ENCODE results near the gene ISL2. TPM values are rescaled to one million over a fixed set of nuclear protein-coding genes. Genes with fewer than 3 reads are reported as not detected.

The ISL2 gene
- total RNA-seq, 2 donors from 2014 or later: 0.51 to 0.66 TPM

- TF ChIP-seq CTCF (conservative IDR thresholded peaks at IDR 0.05): no peak
- no peak for DNase-seq
- no peak overlapping the region for H3K27ac ChIP-seq (ENCODE audit: low read depth, low read length)
- peak overlapping the region; percentile 10 for H3K27ac Mint-ChIP-seq
- no peaks in the 10 kb centered on the region for H3K4me1 ChIP-seq (ENCODE audit: control insufficient read depth, insufficient read depth, low read length)
- no peak overlapping the region for H3K4me3 Mint-ChIP-seq
- WGBS, 2 experiments (ENCODE audit: insufficient coverage in 1 of 2, insufficient read length in 1 of 2): 74 to 83% methylated on average over 4 to 8 of the region's 8 CpGs
- H3K9me3 Mint-ChIP-seq: no peaks in the 10 kb centered on the region
- peaks cover 10% of the 10 kb centered on the region for H3K4me1 Mint-ChIP-seq
- H3K4me3 ChIP-seq (ENCODE audit: low read length): no peak overlapping the region
- no peaks in the 10 kb centered on the region for H3K36me3 ChIP-seq (ENCODE audit: control insufficient read depth, insufficient read depth, low read length)
- H3K27me3 Mint-ChIP-seq (ENCODE audit: insufficient read depth): peaks cover 42% of the 10 kb centered on the region
- peaks cover 25% of the 10 kb centered on the region for H3K27me3 ChIP-seq (ENCODE audit: control insufficient read depth, insufficient read depth, low read length, poor library complexity, severe bottlenecking)
- H3K9ac ChIP-seq (ENCODE audit: extremely low read depth, low read length, poor library complexity, severe bottlenecking): no peak overlapping the region
- H3K36me3 Mint-ChIP-seq (ENCODE audit: low read depth): no peaks in the 10 kb centered on the region
- no peaks in the 10 kb centered on the region for H3K9me3 ChIP-seq (ENCODE audit: control insufficient read depth, low read length)
Measured at GRCh38 chr15:76327191-76328105, 9.1 kb upstream of the ISL2 start.

DNA sequence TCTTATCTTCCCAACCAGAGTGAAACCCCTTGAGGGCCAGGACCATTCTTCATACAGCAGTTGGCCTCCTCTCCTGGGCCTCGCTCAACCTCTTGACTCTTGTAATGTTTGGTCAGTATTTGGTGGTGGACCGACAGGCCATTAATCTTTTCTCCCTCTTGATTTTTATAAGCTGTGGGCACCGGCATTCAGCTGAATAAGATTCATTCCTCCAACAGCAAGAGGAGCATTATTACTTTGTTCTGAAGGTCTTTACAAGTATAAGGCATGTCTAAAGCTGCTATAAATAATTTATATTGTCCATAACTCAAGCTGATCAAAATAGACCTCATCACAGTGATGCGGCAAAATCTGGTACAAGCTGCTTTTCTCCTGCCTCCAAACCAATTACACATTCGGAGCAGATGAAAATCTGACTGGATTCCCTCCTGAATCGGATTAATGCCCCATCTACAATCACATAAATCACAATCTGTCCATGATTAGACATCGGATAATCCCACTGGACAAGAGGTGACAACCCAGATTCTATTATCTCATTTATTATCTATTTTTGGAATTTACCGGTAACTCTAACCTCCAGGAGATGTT is 8.4 kb upstream of the ISL2 start:
- H3K4me3 Mint-ChIP-seq: no peak overlapping the region
- no peaks in the 10 kb centered on the region for H3K9me3 Mint-ChIP-seq
- H3K36me3 Mint-ChIP-seq (ENCODE audit: low read depth): no peaks in the 10 kb centered on the region
- H3K27me3 Mint-ChIP-seq (ENCODE audit: insufficient read depth): peaks cover 42% of the 10 kb centered on the region
- no peak overlapping the region for H3K4me3 ChIP-seq (ENCODE audit: low read length)
- no peak for DNase-seq
- no peaks in the 10 kb centered on the region for H3K36me3 ChIP-seq (ENCODE audit: control insufficient read depth, insufficient read depth, low read length)
- H3K9me3 ChIP-seq (ENCODE audit: control insufficient read depth, low read length): no peaks in the 10 kb centered on the region
- no peak overlapping the region for H3K27ac ChIP-seq (ENCODE audit: low read depth, low read length)
- peaks cover 10% of the 10 kb centered on the region for H3K4me1 Mint-ChIP-seq
- no peak overlapping the region for H3K9ac ChIP-seq (ENCODE audit: extremely low read depth, low read length, poor library complexity, severe bottlenecking)
- WGBS, 2 experiments (ENCODE audit: insufficient coverage in 1 of 2, insufficient read length in 1 of 2): 93 to 100% methylated on average over 4 to 8 of the region's 8 CpGs
- TF ChIP-seq CTCF (conservative IDR thresholded peaks at IDR 0.05): no peak
- no peaks in the 10 kb centered on the region for H3K4me1 ChIP-seq (ENCODE audit: control insufficient read depth, insufficient read depth, low read length)
- no peak overlapping the region for H3K27ac Mint-ChIP-seq
- H3K27me3 ChIP-seq (ENCODE audit: control insufficient read depth, insufficient read depth, low read length, poor library complexity, severe bottlenecking): peaks cover 32% of the 10 kb centered on the region

- TF ChIP-seq CTCF (conservative IDR thresholded peaks at IDR 0.05): no peak
- no peak overlapping the region for H3K4me3 Mint-ChIP-seq
- H3K4me3 ChIP-seq (ENCODE audit: low read length): no peak overlapping the region
- no peaks in the 10 kb centered on the region for H3K36me3 Mint-ChIP-seq (ENCODE audit: low read depth)
- WGBS, 2 experiments (ENCODE audit: insufficient coverage in 1 of 2, insufficient read length in 1 of 2): 96 to 98% methylated on average over 4 of the region's 4 CpGs
- peaks cover 10% of the 10 kb centered on the region for H3K4me1 Mint-ChIP-seq
- H3K9ac ChIP-seq (ENCODE audit: extremely low read depth, low read length, poor library complexity, severe bottlenecking): no peak overlapping the region
- no peaks in the 10 kb centered on the region for H3K9me3 Mint-ChIP-seq
- no peak overlapping the region for H3K27ac ChIP-seq (ENCODE audit: low read depth, low read length)
- H3K27me3 ChIP-seq (ENCODE audit: control insufficient read depth, insufficient read depth, low read length, poor library complexity, severe bottlenecking): peaks cover 40% of the 10 kb centered on the region
- no peaks in the 10 kb centered on the region for H3K9me3 ChIP-seq (ENCODE audit: control insufficient read depth, low read length)
- no peak overlapping the region for H3K27ac Mint-ChIP-seq
- no peaks in the 10 kb centered on the region for H3K4me1 ChIP-seq (ENCODE audit: control insufficient read depth, insufficient read depth, low read length)
- H3K27me3 Mint-ChIP-seq (ENCODE audit: insufficient read depth): peaks cover 42% of the 10 kb centered on the region
- no peak for DNase-seq
- no peaks in the 10 kb centered on the region for H3K36me3 ChIP-seq (ENCODE audit: control insufficient read depth, insufficient read depth, low read length)
Measured at GRCh38 chr15:76328958-76329357, 7.6 kb upstream of the ISL2 start.

All from endodermal cell (in vitro differentiated cells).